ENCODE data around the gene TGFB1I1.

Gene TGFB1I1

GRCh38 chr16:31487720-31488467 lies 15.9 kb downstream of the TGFB1I1 start:
- Mint-ChIP-seq H3K4me1 (peaks cover 9% of the 10 kb centered on the region), H3K27me3 (ENCODE audit: low read depth) (peaks cover 46% of the 10 kb centered on the region), H3K27ac (no peak overlapping the region), H3K9me3 (no peaks in the 10 kb centered on the region), H3K4me3 (peak overlapping the region; percentile 85 to 88 (median 85)), H3K36me3 (ENCODE audit: low read depth) (peaks cover 21% of the 10 kb centered on the region)
- TF ChIP-seq, protein P1, sequence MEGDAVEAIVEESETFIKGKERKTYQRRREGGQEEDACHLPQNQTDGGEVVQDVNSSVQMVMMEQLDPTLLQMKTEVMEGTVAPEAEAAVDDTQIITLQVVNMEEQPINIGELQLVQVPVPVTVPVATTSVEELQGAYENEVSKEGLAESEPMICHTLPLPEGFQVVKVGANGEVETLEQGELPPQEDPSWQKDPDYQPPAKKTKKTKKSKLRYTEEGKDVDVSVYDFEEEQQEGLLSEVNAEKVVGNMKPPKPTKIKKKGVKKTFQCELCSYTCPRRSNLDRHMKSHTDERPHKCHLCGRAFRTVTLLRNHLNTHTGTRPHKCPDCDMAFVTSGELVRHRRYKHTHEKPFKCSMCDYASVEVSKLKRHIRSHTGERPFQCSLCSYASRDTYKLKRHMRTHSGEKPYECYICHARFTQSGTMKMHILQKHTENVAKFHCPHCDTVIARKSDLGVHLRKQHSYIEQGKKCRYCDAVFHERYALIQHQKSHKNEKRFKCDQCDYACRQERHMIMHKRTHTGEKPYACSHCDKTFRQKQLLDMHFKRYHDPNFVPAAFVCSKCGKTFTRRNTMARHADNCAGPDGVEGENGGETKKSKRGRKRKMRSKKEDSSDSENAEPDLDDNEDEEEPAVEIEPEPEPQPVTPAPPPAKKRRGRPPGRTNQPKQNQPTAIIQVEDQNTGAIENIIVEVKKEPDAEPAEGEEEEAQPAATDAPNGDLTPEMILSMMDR (IDR thresholded peaks at IDR 0.05; ENCODE audit: unreplicated experiment in 3 of 3), result no peak

- H3K9me3 Mint-ChIP-seq, result no peaks in the 10 kb centered on the region
- H3K4me3 Mint-ChIP-seq, result peak overlapping the region; percentile 45 to 88 (median 85)
- H3K36me3 Mint-ChIP-seq (ENCODE audit: low read depth), result peaks cover 29% of the 10 kb centered on the region
- peaks cover 9% of the 10 kb centered on the region for H3K4me1 Mint-ChIP-seq
- no peak overlapping the region for H3K27ac Mint-ChIP-seq
- TF ChIP-seq, protein P1 (IDR thresholded peaks at IDR 0.05; ENCODE audit: unreplicated experiment in 3 of 3), result no peak
- H3K27me3 Mint-ChIP-seq (ENCODE audit: low read depth), result peaks cover 46% of the 10 kb centered on the region
Observed at GRCh38 chr16:31488468-31489297, 16.7 kb downstream of the TGFB1I1 start.

- Mint-ChIP-seq H3K27me3 (ENCODE audit: low read depth) (peaks cover 46% of the 10 kb centered on the region), H3K27ac (no peak overlapping the region), H3K4me3 (peak overlapping the region; percentile 40 to 64 (median 45)), H3K36me3 (ENCODE audit: low read depth) (peaks cover 30% of the 10 kb centered on the region), H3K4me1 (peaks cover 9% of the 10 kb centered on the region), H3K9me3 (no peaks in the 10 kb centered on the region)
- TF ChIP-seq, protein P1 (IDR thresholded peaks at IDR 0.05; ENCODE audit: unreplicated experiment in 3 of 3), result no peak
Observed at GRCh38 chr16:31489298-31489564, 17.3 kb downstream of the TGFB1I1 start.

DNA sequence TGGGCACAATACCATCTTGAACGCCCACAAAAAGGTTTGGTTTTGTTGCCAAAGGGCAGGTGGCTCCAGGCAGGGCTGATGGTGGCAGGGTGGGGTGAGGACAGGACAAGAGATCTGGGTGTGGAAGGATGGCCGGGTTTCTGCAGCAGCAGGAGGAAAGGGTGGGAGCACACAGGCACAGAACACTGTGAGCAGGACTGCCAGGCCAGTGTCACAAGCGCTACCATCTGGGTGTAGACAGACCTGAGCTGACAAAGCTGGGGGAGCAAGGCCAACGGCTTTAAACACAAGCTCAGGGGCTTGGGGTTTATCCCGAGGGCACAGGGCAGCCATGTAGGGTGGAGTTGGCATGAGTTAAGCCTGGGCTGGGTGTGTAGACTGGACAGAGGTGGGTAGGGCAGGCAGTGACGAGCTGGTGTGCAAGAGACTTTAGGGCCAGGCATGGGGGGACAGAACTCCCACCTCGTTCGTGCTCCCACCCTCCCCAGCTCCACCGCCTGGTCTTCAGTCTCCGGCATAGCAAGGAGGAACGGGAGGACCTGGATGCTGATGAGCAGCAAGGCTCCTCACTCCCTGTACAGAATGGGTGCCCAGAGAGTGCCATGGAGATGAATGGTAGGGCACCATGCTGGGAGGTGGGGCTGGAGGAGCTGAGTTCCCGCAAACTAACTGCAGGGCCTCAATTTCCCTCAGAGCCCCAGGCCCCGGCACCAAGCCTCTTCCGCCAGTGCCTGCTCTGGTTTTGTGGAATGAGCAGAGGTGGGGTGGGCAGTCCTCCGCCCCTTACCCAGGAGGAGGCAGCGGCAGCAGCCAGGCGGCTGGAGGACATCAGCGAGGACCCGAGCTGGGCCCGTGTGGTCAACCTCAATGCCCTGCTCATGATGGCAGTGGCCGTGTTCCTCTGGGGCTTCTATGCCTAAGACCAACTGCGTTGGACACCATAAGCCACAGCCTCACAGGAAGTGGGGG lies 17.9 kb downstream of the TGFB1I1 start:
- Mint-ChIP-seq H3K27ac (no peak overlapping the region), H3K9me3 (no peaks in the 10 kb centered on the region), H3K36me3 (ENCODE audit: low read depth) (peaks cover 30% of the 10 kb centered on the region), H3K27me3 (ENCODE audit: low read depth) (peaks cover 40% of the 10 kb centered on the region), H3K4me3 (peak overlapping the region; percentile 24 to 66 (median 58)), H3K4me1 (peaks cover 9% of the 10 kb centered on the region)
- TF ChIP-seq, protein P1 (IDR thresholded peaks at IDR 0.05; ENCODE audit: unreplicated experiment in 3 of 3), result no peak

GRCh38 chr16:31491778-31492418 lies 19.9 kb downstream of the TGFB1I1 start:
- TF ChIP-seq, protein P1 (IDR thresholded peaks at IDR 0.05; ENCODE audit: unreplicated experiment in 3 of 3), result no peak
- Mint-ChIP-seq H3K4me3 (no peak overlapping the region), H3K27me3 (ENCODE audit: low read depth) (peaks cover 23% of the 10 kb centered on the region), H3K36me3 (ENCODE audit: low read depth) (peaks cover 30% of the 10 kb centered on the region), H3K4me1 (no peaks in the 10 kb centered on the region), H3K9me3 (no peaks in the 10 kb centered on the region), H3K27ac (no peak overlapping the region)

Data from nephron (organoid).